UCSD-AML1 (cell line): Measurements from ENCODE around the gene VCP.

ENCODE experiments used
- DNase-seq: peaks from one replicate; lab custom pipeline; 2025; ENCODE audit not compliant: unreplicated experiment; lab: John Stamatoyannopoulos, UW

Gene VCP

GRCh38 chr9:35026671-35027070 is 45.8 kb downstream of the VCP start:
- DNase-seq, result no peak

- DNase-seq, result peak; percentile 38
Measured at GRCh38 chr9:35023443-35023842, 49.0 kb downstream of the VCP start.

- no peak for DNase-seq
Measured at GRCh38 chr9:35014517-35014916, 57.9 kb downstream of the VCP start.

- no peak for DNase-seq
Measured at GRCh38 chr9:35010351-35010958, 62.0 kb downstream of the VCP start.
